ENCODE measurements around the gene DUOXA2.

Gene DUOXA2

GRCh38 chr15:45143946-45144345 lies 29.8 kb downstream of the DUOXA2 start (continued):
- TF ChIP-seq ZSCAN4 (tag by site-specific recombination; IDR thresholded peaks at IDR 0.05) (no peak), BCL11A (tag by site-specific recombination; IDR thresholded peaks at IDR 0.05; ENCODE audit: low read depth) (no peak), GLIS1 (tag by site-specific recombination; IDR thresholded peaks at IDR 0.05) (no peak), ZSCAN30 (tag by site-specific recombination; IDR thresholded peaks at IDR 0.05) (no peak), ZNF837 (tag by site-specific recombination; IDR thresholded peaks at IDR 0.05) (no peak), ZNF626 (tag by site-specific recombination; IDR thresholded peaks at IDR 0.05) (no peak), ZNF707 (tag by site-specific recombination; IDR thresholded peaks at IDR 0.05) (no peak), ZNF580 (tag by site-specific recombination; IDR thresholded peaks at IDR 0.05) (no peak)

- TF ChIP-seq ZNF692 (tag by site-specific recombination; IDR thresholded peaks at IDR 0.05) (no peak), ZNF354C (tag by site-specific recombination; IDR thresholded peaks at IDR 0.05; ENCODE audit: borderline replicate concordance, low read depth) (no peak), YY1 (tag by site-specific recombination; IDR thresholded peaks at IDR 0.05) (no peak), ZNF433 (tag by site-specific recombination; IDR thresholded peaks at IDR 0.05; ENCODE audit: low read depth) (no peak), ZNF530 (tag by site-specific recombination; IDR thresholded peaks at IDR 0.05; ENCODE audit: low read depth) (no peak), KLF7 (tag by site-specific recombination; IDR thresholded peaks at IDR 0.05; ENCODE audit: borderline replicate concordance) (no peak), ZNF132 (tag by site-specific recombination; IDR thresholded peaks at IDR 0.05; ENCODE audit: borderline replicate concordance) (no peak), MZF1 (tag by site-specific recombination; IDR thresholded peaks at IDR 0.05; ENCODE audit: borderline replicate concordance) (no peak), TSHZ1 (tag by site-specific recombination; IDR thresholded peaks at IDR 0.05; ENCODE audit: borderline replicate concordance) (no peak), ZNF510 (tag by site-specific recombination; IDR thresholded peaks at IDR 0.05; ENCODE audit: insufficient replicate concordance) (no peak), ZNF600 (tag by site-specific recombination; IDR thresholded peaks at IDR 0.05) (no peak), ZNF704 (tag by site-specific recombination; IDR thresholded peaks at IDR 0.05) (no peak), ZNF335 (tag by site-specific recombination; conservative IDR thresholded peaks at IDR 0.05) (no peak), ZBTB8A (tag by site-specific recombination; IDR thresholded peaks at IDR 0.05) (no peak), ZNF660 (tag by site-specific recombination; IDR thresholded peaks at IDR 0.05) (no peak), ZNF16 (tag by site-specific recombination; IDR thresholded peaks at IDR 0.05; ENCODE audit: low read depth) (no peak), ZNF302 (tag by site-specific recombination; IDR thresholded peaks at IDR 0.05; ENCODE audit: low read depth) (no peak), ZNF341 (tag by site-specific recombination; IDR thresholded peaks at IDR 0.05; ENCODE audit: low read depth) (no peak), ZNF202 (tag by site-specific recombination; IDR thresholded peaks at IDR 0.05; ENCODE audit: borderline replicate concordance) (no peak)
- Histone ChIP-seq H3K9me3 (ENCODE audit: control insufficient read depth, insufficient read depth, low read depth, low read length) (no peaks in the 10 kb centered on the region), H3K4me3 (ENCODE audit: low read depth, low read length) (no peak overlapping the region), H3K27ac (ENCODE audit: extremely low read depth, low read depth, low read length) (no peak overlapping the region), H3K4me1 (ENCODE audit: control insufficient read depth, insufficient read depth, low read length) (no peaks in the 10 kb centered on the region; the same call in 1 of the 2 replicates), H3K36me3 (ENCODE audit: control insufficient read depth in 2 of 2, insufficient read depth in 1 of 2, low read length in 2 of 2) (no peaks in the 10 kb centered on the region)
- ChIA-PET CTCF (interaction anchor here (0.8 to 1.0 kb wide), 2 partner anchors 18 to 27 kb away, joined by 3 read pairs; no protein-coding TSS in a partner anchor), POLR2A (interaction anchor here (0.7 kb wide), 1 partner anchor 16 kb away, joined by 4 read pairs; no protein-coding TSS in a partner anchor)
Observed at GRCh38 chr15:45144775-45145174, 30.6 kb downstream of the DUOXA2 start.

All from HEK293 (cell line).